COLO829 (cell line): ENCODE results near the gene KLHL7.

Source experiments
- DNase-seq: peaks from one replicate; pipeline ENCODE4 v3.0.0; 2012; ENCODE audit warnings: low spot score

The KLHL7 gene

DNA sequence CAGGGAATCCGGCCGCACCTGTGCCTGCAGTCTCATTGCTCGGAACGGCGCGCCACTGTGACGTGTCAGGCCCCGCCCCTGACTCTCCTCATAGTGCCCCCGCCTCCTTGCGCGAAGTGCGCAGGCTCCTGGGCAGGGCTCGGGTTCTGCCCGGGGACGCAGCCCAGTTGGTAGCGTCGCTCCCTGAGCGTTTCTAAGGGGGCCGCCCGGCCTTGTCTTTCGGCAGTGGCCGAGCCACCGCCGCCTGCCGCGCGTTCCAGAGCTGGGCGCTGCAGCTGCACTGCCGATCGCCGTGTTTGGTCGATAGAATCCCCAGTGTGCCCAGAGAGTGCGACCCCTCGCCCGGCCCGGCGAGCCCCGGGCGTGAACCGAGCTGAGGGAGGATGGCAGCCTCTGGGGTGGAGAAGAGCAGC, at the start of gene KLHL7:
Gene KLHL7, plus strand, starts transcription at position 142 of the 413 bp plus-strand sequence. Its CDS starts 242 bp downstream, at position 384.
- peak; percentile 90 for DNase-seq

DNA sequence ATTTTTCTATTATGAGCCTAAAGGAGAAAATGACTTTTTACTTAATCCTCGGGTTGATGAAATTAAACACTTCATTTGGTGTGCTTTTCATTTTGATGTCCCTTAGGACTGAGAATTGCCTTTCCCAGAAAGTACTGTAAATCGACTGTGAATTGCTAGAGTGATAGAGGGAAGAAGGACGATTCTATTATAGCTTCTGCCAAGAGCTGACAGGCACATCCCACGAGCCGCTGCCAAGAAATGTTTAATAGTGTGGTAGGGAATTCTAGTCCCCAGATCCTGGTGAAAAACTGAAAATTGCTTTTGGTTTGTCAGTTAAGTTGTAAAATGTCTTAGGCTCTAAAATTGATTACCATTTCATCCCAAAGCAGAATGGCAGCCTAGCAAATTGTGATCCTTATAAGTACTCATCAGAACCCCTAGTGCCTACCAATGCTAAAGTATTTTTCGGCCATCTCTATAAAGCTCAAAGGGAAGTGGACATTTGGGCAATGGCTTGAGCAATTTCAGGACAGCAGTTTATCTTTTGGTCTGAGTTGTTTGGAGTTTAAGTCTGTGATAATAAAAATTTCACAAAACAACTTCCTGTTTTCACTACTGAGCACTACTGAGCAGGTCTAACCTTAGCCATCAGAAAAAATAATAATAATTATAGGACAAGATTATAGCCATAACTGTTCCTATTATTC, 47.0 kb upstream of the KLHL7 start:
- DNase-seq = no peak

GRCh38 chr7:23061327-23061726, 44.3 kb upstream of the KLHL7 start:
- no peak for DNase-seq

- peak; percentile 95 for DNase-seq
These were observed 43.1 kb upstream of the KLHL7 start for GRCh38 chr7:23062452-23062851.

GRCh38 chr7:23065974-23066373, 39.6 kb upstream of the KLHL7 start:
- no peak for DNase-seq

DNA sequence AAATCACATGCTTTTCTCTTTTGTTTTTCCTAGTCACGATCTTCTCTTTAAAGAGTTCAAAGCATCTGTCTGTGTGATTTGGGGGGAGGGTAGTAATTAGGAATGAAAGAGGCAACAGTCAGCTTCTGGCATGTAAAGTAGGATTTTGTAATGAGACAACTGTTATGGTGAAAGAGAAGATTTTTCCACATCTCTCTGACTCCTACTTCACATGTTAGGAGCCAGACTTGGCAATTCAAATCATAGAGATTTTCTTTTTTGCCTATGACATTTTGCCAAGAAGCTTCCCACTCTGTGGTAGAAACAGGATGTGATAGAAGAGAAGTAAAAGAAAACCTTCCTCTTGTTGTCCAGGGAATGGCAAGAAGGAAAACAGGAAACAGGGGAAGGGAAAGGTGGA, 38.3 kb upstream of the KLHL7 start:
- peak; percentile 61 for DNase-seq

GRCh38 chr7:23072048-23072447, 33.5 kb upstream of the KLHL7 start:
- DNase-seq = no peak

DNA sequence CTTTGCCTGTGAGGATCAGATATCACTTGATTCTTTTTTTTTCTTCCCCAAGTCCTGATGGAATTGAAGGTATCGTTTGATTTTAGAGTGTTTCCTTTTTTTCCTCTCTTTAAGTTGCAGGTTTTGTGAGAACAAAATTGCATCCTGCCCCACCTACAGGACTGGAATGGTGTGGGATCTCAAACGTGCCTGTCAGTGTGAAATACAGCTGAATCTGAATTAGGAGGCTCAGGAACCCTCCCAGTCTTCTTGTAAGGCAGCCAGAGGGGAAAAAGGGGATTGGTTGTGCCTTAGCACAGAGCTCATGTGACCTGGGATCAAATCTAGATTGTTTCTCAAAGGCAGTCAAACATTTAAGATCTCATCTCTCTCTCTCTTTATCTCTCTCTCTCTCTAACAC, 32.7 kb upstream of the KLHL7 start:
- DNase-seq = no peak

DNA sequence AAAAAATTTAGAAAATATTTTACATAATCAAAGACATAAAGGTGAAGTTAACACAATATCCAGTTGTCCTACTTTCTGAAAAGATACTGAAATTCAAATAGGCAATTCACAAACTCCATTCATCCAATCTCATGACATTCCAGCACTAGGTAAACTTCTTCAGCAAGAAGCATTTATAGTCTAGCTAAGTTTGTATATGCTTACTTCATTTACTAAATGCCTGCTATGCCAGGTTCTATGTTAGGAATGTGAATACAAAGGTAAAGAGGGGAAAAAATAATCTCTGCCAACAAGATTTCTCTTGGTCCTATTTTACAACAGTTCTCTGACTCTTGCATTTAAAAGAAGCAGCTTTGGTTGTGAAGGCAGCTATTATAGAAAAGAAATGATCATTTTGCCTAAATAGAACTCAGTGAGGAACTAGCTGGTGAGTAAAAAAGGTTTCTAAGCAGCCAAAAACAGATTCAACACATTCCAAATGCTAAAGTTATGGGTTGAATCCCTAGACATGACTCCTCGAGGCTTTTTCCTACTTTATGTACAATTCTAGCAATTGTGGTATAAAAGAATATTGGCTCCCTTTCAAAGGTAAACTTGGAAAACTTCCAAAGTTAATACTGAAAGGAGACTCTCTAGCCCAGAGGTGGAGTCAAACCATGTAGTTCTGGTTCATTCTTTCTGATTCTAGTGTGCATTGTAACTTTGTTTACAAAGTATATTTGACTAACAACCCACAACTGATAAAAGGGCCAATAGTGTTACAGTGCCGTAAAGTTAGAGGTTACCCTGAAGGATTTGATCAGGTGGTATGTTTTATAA, 30.9 kb upstream of the KLHL7 start:
- no peak for DNase-seq

GRCh38 chr7:23075571-23075970, 30.0 kb upstream of the KLHL7 start:
- no peak for DNase-seq

DNA sequence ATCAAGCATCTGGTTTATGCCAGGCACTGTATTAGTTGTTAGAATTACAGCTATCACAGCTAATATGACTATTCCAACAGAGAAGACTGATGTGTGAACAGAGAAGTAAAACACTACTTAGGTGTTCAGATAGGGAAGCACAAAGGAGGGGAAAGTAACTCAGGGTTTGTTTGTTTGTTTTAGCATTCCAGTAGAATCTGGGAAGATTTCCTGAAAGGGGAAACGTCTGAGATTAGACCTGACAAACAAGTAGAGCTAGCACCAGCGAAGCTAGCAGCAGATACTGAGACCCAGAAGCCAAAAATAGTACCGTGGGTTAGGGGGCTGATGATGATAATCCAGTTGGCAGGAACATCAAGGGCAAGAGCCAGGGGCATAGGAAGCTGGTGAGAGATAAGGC, 28.8 kb upstream of the KLHL7 start:
- no peak for DNase-seq

GRCh38 chr7:23093111-23093510, 12.5 kb upstream of the KLHL7 start:
- no peak for DNase-seq

GRCh38 chr7:23093546-23093945, 12.0 kb upstream of the KLHL7 start:
- DNase-seq = no peak

- DNase-seq = no peak
These were observed 8.9 kb upstream of the KLHL7 start for GRCh38 chr7:23096518-23097290.

DNA sequence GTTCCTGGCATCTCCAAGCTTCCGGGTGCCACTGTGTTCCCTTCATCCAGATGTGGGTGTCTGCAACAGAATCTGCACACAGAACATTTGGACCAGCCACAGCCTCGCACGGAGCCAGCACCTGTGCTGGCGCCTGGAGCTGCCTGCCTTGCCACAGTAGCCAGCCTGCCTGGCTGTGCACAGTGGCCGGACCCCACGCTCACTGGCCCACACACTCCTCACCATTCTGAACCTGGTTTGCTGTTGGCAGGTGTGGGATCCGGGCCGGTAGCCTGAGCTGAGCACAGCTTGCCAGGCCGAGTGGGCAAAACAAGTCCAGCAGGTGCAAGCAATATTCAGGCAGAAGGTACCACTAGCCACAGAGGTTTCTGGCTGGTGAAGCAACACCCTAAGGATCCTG, 7.6 kb upstream of the KLHL7 start:
- no peak for DNase-seq

DNA sequence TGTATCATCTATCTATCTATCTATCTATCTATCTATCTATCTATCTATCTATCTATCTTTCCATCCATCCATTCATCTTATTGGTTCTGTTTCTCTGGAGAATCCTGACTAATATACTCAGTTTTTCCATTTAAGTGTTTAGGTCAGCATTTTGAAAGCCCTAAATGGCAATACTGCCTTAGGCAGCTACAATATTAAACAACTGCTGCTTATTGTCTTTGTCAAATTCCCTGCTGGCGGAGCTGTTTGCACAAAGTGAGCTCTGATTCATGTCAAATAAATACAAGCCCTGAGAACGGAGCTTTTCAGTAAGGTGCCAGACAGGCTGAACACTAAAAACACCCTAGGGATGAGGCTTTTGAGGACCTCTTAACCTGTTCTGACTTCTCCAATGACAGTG, 7.1 kb upstream of the KLHL7 start:
- no peak for DNase-seq

GRCh38 chr7:23100697-23101096, 4.9 kb upstream of the KLHL7 start:
- no peak for DNase-seq

GRCh38 chr7:23105086-23105643, 420 bp upstream of the KLHL7 start:
- no peak for DNase-seq

DNA sequence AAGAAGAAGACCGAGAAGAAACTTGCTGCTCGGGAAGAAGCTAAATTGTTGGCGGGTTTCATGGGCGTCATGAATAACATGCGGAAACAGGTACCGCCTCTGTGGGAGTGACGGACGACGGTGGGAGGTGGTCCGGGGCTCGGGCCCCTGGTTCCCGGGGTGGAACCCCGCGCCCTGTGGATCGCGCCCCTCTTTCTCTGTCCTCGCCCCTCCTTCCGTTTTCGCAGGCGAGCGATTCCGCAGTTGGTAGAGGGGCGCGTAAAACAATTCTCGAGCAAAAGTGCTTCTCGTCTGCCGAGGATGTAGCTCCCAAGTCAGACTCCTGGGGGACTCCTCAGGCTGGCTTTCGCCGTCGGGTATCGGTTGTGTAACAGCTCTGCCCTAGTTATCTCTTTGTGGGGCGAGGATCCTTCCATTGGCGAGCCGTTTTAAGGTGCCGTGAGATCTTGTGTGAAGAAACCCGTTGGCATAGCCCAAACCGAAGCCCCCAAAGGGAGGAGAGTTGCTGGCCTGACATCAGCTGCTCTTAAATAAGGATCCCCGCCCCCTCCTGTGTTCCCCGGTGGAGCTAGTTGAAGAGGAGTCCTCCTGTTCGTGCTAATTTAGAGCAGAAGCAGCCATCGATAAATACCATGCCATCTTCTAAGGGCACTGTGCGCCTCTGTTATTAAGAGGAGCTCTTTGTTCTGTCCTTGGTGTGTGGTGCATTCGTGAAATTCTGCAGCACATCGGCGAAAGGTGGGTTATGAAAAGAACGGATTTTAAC, 655 bp downstream of the KLHL7 start:
- DNase-seq = no peak

DNA sequence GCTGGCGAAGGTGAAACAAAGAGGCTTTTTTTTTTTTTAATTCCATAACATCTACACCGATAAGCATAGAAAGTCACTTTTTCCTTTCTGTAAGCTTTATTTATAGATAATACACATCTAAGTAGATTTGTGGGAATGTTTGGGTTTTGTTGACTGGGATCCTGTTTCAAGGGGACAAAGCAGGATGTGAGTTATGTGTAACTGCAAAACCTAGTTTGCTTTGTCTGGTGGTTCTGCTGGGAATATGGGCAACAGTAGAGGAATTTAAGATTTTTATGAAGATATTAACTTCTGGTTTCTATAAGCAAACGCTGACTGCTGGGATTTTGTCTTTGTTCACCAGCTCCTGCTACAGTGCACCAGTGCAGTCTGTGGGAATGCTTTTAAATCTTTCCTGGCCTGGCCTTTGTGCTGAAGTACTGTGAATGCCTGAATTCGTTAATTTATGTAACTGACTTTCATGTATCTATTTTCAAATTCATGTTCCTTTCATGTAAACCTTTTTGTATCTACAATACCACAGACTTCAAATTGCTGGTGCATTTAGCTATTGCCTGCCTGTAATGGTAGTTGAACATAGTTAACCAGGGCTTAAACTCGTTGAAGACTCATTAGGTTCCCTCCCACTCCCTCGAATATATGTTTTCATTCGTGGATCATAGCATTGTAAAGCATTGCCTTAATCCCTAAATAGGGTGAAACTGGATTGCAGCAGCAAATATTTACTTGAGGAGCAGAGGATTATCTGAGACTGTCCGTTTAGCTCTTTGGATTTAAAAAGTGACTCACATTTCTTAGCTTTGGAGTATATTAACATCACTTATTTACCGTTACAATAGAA, 1.5 kb downstream of the KLHL7 start:
- DNase-seq = no peak

- no peak for DNase-seq
These were observed 2.2 kb downstream of the KLHL7 start for GRCh38 chr7:23107781-23108180.
